HCT116 (cell line): ENCODE measurements around the gene TBC1D8. TPM values are rescaled to one million over a fixed set of nuclear protein-coding genes. Genes with fewer than 3 reads are reported as not detected.

Experiments used
- ATAC-seq: fragments of 200-7000 bp; cut with Tn5 transposase; 2 replicates; pipeline ENCODE4 v1.9.1; 2020; ENCODE audit warnings: mild to moderate bottlenecking, moderate library complexity
- BruUV-seq: library from RNA; stranded (reverse); fragments of 400-500 nt; replicated peaks from 2 replicates; lab custom pipeline; 2021; lab: Mats Ljungman, UMichigan
- CTCF ChIA-PET: fragments of 300-600 bp; sonication (Branson Sonifier 250); formaldehyde crosslinking; loops from one replicate; lab custom pipeline; 2021; ENCODE audit warnings: antibody characterized with exemption; lab: Charles Lee
- POLR2A ChIA-PET: fragments of 300-600, 350-600 bp; sonication (Branson Sonifier 250); formaldehyde crosslinking; loops from one replicate; lab custom pipeline; 2021; ENCODE audit warnings: antibody characterized with exemption; lab: Charles Lee
- RAD21 ChIA-PET, 2 experiments: fragments of 300-600 bp; sonication (Branson Sonifier 250); formaldehyde crosslinking; loops; one replicate each; lab custom pipeline; 2023; ENCODE audit warnings: low total read pairs in 2 of 2; ENCODE audit not compliant: uncharacterized antibody in 2 of 2, unreplicated experiment in 2 of 2, low non-redundant PET in 1 of 2; lab: Charles Lee
- DNase-seq: peaks from one replicate; pipeline ENCODE4 v3.0.0-alpha.2; 2010; ENCODE audit warnings: low read depth, low spot score
- H2AFZ ChIP-seq: fragments of 200-600 bp; shearing (Covaris generic), sonication (generic); 2 replicates; pipeline ENCODE4 v1.6.1; 2017; ENCODE audit warnings: low read depth, mixed run types, mixed read lengths, antibody characterized with exemption, low read length; ENCODE audit not compliant: poor library complexity, severe bottlenecking
- H3K27ac ChIP-seq: 2 replicates; pipeline ENCODE4 v1.5.1; 2012; ENCODE audit warnings: low read depth, low read length
- H3K27me3 ChIP-seq: fragments of 200-600 bp; sonication (generic); 2 replicates; pipeline ENCODE4 v1.6.1; 2016; ENCODE audit warnings: mixed run types, low read length, mixed read lengths; ENCODE audit not compliant: insufficient read depth
- H3K36me3 ChIP-seq, 2 experiments: fragments of 200-500 bp in 1 of 2; fragments of 200-600 bp in 1 of 2; sonication (Bioruptor generic) in 1 of 2; sonication (generic) in 1 of 2; 2 replicates each; pipeline versions ENCODE4 v1.5.1 to v1.6.1; 2014 to 2016; ENCODE audit warnings: low read length in 2 of 2, inconsistent platforms in 1 of 2, mixed read lengths in 1 of 2, mixed run types in 1 of 2; ENCODE audit not compliant: insufficient read depth in 2 of 2, control insufficient read depth in 1 of 2
- H3K4me1 ChIP-seq, 2 experiments: fragments of 200-600 bp in 1 of 2; sonication (generic) in 1 of 2; 2 replicates each; pipeline versions ENCODE4 v1.5.1 to v1.6.1; 2012 to 2017; ENCODE audit warnings: low read length in 2 of 2, inconsistent platforms in 1 of 2, mild to moderate bottlenecking in 1 of 2, mixed read lengths in 1 of 2, mixed run types in 1 of 2, moderate library complexity in 1 of 2; ENCODE audit not compliant: insufficient read depth in 2 of 2, control insufficient read depth in 1 of 2
- H3K4me2 ChIP-seq: fragments of 200-600 bp; sonication (generic); 2 replicates; pipeline ENCODE4 v1.6.1; 2017; ENCODE audit warnings: mixed run types, low read length, mixed read lengths
- H3K4me3 ChIP-seq, 2 experiments: fragments of 200-600 bp in 1 of 2; sonication (generic) in 1 of 2; replicated peaks in 1 of 2; 2 replicates each; pipeline ENCODE4 v1.5.1; 2011 to 2016; ENCODE audit warnings: low read length in 2 of 2, control low read depth in 1 of 2, low read depth in 1 of 2, mild to moderate bottlenecking in 1 of 2, mixed read lengths in 1 of 2, mixed run types in 1 of 2
- H3K79me2 ChIP-seq: fragments of 200-600 bp; sonication (generic); 2 replicates; pipeline ENCODE4 v1.6.1; 2017; ENCODE audit warnings: mild to moderate bottlenecking, mixed run types, low read length, moderate library complexity, mixed read lengths; ENCODE audit not compliant: insufficient read depth
- H3K9ac ChIP-seq: fragments of 200-600 bp; sonication (generic); 2 replicates; pipeline ENCODE4 v1.6.1; 2016; ENCODE audit warnings: low read length, mixed read lengths
- H3K9me2 ChIP-seq: fragments of 200-600 bp; sonication (generic), shearing (Covaris generic); 2 replicates; pipeline ENCODE4 v1.6.1; 2017; ENCODE audit warnings: mixed run types, mild to moderate bottlenecking, moderate library complexity; ENCODE audit not compliant: insufficient read depth
- H3K9me3 ChIP-seq, 2 experiments: fragments of 200-500 bp in 1 of 2; fragments of 200-600 bp in 1 of 2; sonication (Bioruptor generic) in 1 of 2; sonication (generic) in 1 of 2; 2 replicates each; pipeline ENCODE4 v1.6.1; 2014 to 2017; ENCODE audit warnings: low read length in 2 of 2, mixed read lengths in 2 of 2, inconsistent platforms in 1 of 2, low read depth in 1 of 2, mild to moderate bottlenecking in 1 of 2, mixed run types in 1 of 2, moderate library complexity in 1 of 2; ENCODE audit not compliant: control insufficient read depth in 1 of 2, insufficient read depth in 1 of 2
- H4K20me1 ChIP-seq: fragments of 200-600 bp; sonication (generic), shearing (Covaris generic); 2 replicates; pipeline ENCODE4 v1.6.1; 2017; ENCODE audit warnings: mixed run types, mild to moderate bottlenecking, moderate library complexity; ENCODE audit not compliant: insufficient read depth
- ATF3 ChIP-seq: IDR thresholded peaks from 2 replicates; pipeline ENCODE4 v1.6.1; 2012
- EGR1 ChIP-seq: IDR thresholded peaks from 2 replicates; pipeline ENCODE4 v1.6.1; 2012; ENCODE audit warnings: low read depth
- MAX ChIP-seq: IDR thresholded peaks from 2 replicates; pipeline ENCODE4 v1.6.1; 2012
- POLR2AphosphoS5 ChIP-seq: IDR thresholded peaks from 2 replicates; pipeline ENCODE4 v1.6.1; 2011; ENCODE audit warnings: mild to moderate bottlenecking, low read depth, low read length, moderate library complexity
- RAD21 ChIP-seq: IDR thresholded peaks from 2 replicates; pipeline ENCODE4 v1.6.1; 2012; ENCODE audit warnings: low read depth, mild to moderate bottlenecking
- SIN3A ChIP-seq: IDR thresholded peaks from 2 replicates; pipeline ENCODE4 v1.6.1; 2012; ENCODE audit warnings: low read depth
- SRF ChIP-seq: IDR thresholded peaks from 2 replicates; pipeline ENCODE4 v1.6.1; 2012; ENCODE audit warnings: low read depth
- TCF7L2 ChIP-seq: IDR thresholded peaks from 2 replicates; pipeline ENCODE4 v1.7.0; 2011; ENCODE audit warnings: borderline replicate concordance, inconsistent platforms; ENCODE audit not compliant: insufficient read depth, insufficient read length; ENCODE audit errors: extremely low read depth
- YY1 ChIP-seq: IDR thresholded peaks from 2 replicates; pipeline ENCODE4 v1.6.1; 2011; ENCODE audit warnings: low read length, low read depth, moderate library complexity, mild to moderate bottlenecking; ENCODE audit not compliant: insufficient replicate concordance; ENCODE audit errors: extremely low read depth
- ZBTB33 ChIP-seq: IDR thresholded peaks from 2 replicates; pipeline ENCODE4 v1.6.1; 2011; ENCODE audit warnings: mild to moderate bottlenecking, low read length, moderate library complexity; ENCODE audit not compliant: insufficient replicate concordance; ENCODE audit errors: extremely low read depth
- ZFX ChIP-seq: fragments of 450-650 bp; IDR thresholded peaks from 2 replicates; pipeline ENCODE4 v1.6.1; 2017
- ZNF274 ChIP-seq: fragments of 200-500 bp; sonication (Bioruptor generic); IDR thresholded peaks from 2 replicates; pipeline ENCODE4 v1.6.1; 2014; ENCODE audit warnings: mild to moderate bottlenecking, low read depth, low read length, inconsistent platforms
- intact Hi-C: fragments of 100-400 bp; cut with micrococcal nuclease; formaldehyde crosslinking; loops from 2 replicates; pipeline ENCODE4 v1.10.0; 2022
- total RNA-seq: library from RNA; stranded (reverse); gene quantifications from one replicate; pipeline ENCODE4 v1.2.1, GENCODE V29; 2021; ENCODE audit not compliant: unreplicated experiment

Gene TBC1D8
- total RNA-seq, 1 experiment from 2014 or later, result 44.0 TPM

- no peak for TF ChIP-seq POLR2AphosphoS5
- no peak for TF ChIP-seq EGR1
- TF ChIP-seq, all 23 proteins: peak for 0
Observed at GRCh38 chr2:101111262-101111838, 39.8 kb downstream of the TBC1D8 start (continued).

- peaks cover 35 to 49% of the 10 kb centered on the region in 2 experiments for H3K4me1 ChIP-seq
- ChIA-PET RAD21 (no interaction called here), POLR2A (no interaction called here), CTCF (no interaction called here)
- no peaks in the 10 kb centered on the region for H3K36me3 ChIP-seq
- BruUV-seq, result no TSS peak
- peaks cover 92% of the 10 kb centered on the region for H3K79me2 ChIP-seq
- H3K4me2 ChIP-seq, result no peak overlapping the region
- H2AFZ ChIP-seq, result no peak overlapping the region
- H3K27ac ChIP-seq, result no peak overlapping the region
- H3K27me3 ChIP-seq, result no peaks in the 10 kb centered on the region
- DNase-seq (no peak), ATAC-seq (no peak)
- no peak overlapping the region for H3K9ac ChIP-seq
- no peak for TF ChIP-seq SIN3A
- no peak for TF ChIP-seq ZBTB33
- TF ChIP-seq ZFX, result no peak
- TF ChIP-seq RAD21, result no peak
- no peak for TF ChIP-seq SRF
- no peak for TF ChIP-seq YY1
- TF ChIP-seq ATF3, result no peak
- TF ChIP-seq TCF7L2, result no peak
- no peak for TF ChIP-seq MAX
- no peak for TF ChIP-seq ZNF274
- intact Hi-C loops, result no loop called here
- no peaks in the 10 kb centered on the region for H3K9me2 ChIP-seq
- H3K9me3 ChIP-seq, result no peaks in the 10 kb centered on the region
- no peak overlapping the region for H3K4me3 ChIP-seq
- no peaks in the 10 kb centered on the region for H4K20me1 ChIP-seq
Observed at GRCh38 chr2:101109451-101110118, 41.6 kb downstream of the TBC1D8 start.
